HepG2 (cell line): ENCODE data around the gene CSE1L. TPM values are rescaled to one million over a fixed set of nuclear protein-coding genes. Genes with fewer than 3 reads are reported as not detected.

ENCODE experiments used
- ARNTL ChIP-seq: sonication (generic); formaldehyde crosslinking; IDR thresholded peaks from 2 replicates; pipeline ENCODE4 v1.4.0; 2020; ENCODE audit warnings: mild to moderate bottlenecking, missing genetic modification reagents
- KDM5B ChIP-seq: sonication (generic); formaldehyde crosslinking; IDR thresholded peaks from 2 replicates; pipeline ENCODE4 v1.4.0; 2020; ENCODE audit warnings: missing genetic modification reagents, mild to moderate bottlenecking, borderline replicate concordance
- MEIS2 ChIP-seq: sonication (generic); formaldehyde crosslinking; IDR thresholded peaks from 2 replicates; pipeline ENCODE4 v1.9.0; 2021; ENCODE audit warnings: mild to moderate bottlenecking, missing genetic modification reagents
- NFE2 ChIP-seq: sonication (generic); formaldehyde crosslinking; IDR thresholded peaks from 2 replicates; pipeline ENCODE4 v1.4.0; 2020; ENCODE audit warnings: missing genetic modification reagents
- PHB2 ChIP-seq: fragments of 450-650 bp; IDR thresholded peaks from 2 replicates; pipeline ENCODE4 v1.6.1; 2018; ENCODE audit not compliant: partially characterized antibody
- RBAK ChIP-seq: sonication (generic); formaldehyde crosslinking; IDR thresholded peaks from 2 replicates; pipeline ENCODE4 v1.5.1; 2020; ENCODE audit warnings: mild to moderate bottlenecking, missing genetic modification reagents
- RCOR2 ChIP-seq: IDR thresholded peaks from 2 replicates; pipeline ENCODE4 v1.6.1; 2016; ENCODE audit warnings: missing biosample characterization, missing genetic modification reagents
- ZMAT3 ChIP-seq: sonication (generic); formaldehyde crosslinking; conservative IDR thresholded peaks from 2 replicates; pipeline ENCODE4 v1.7.0; 2021; ENCODE audit warnings: missing genetic modification reagents
- ZMYM4 ChIP-seq: sonication (generic); formaldehyde crosslinking; IDR thresholded peaks from 2 replicates; pipeline ENCODE4 v1.8.1; 2023; ENCODE audit warnings: mild to moderate bottlenecking, missing genetic modification reagents
- ZNF768 ChIP-seq: sonication (generic); formaldehyde crosslinking; IDR thresholded peaks from 2 replicates; pipeline ENCODE4 v1.4.0; 2020; ENCODE audit warnings: missing genetic modification reagents
- ZNF772 ChIP-seq: sonication (generic); formaldehyde crosslinking; IDR thresholded peaks from 2 replicates; pipeline ENCODE4 v1.5.0; 2020; ENCODE audit warnings: mild to moderate bottlenecking, missing genetic modification reagents
- ZNF780A ChIP-seq: sonication (generic); formaldehyde crosslinking; IDR thresholded peaks from 2 replicates; pipeline ENCODE4 v1.8.0; 2022; ENCODE audit warnings: mild to moderate bottlenecking, missing genetic modification reagents, moderate library complexity
- ZNF83 ChIP-seq: sonication (generic); formaldehyde crosslinking; IDR thresholded peaks from 2 replicates; pipeline ENCODE4 v1.4.0; 2020; ENCODE audit warnings: missing genetic modification reagents, mild to moderate bottlenecking, borderline replicate concordance
- ZNF878 ChIP-seq: sonication (generic); formaldehyde crosslinking; IDR thresholded peaks from 2 replicates; pipeline ENCODE4 v1.8.1; 2023; ENCODE audit warnings: mild to moderate bottlenecking, missing genetic modification reagents, moderate library complexity
- ZSCAN21 ChIP-seq: sonication (generic); formaldehyde crosslinking; IDR thresholded peaks from 2 replicates; pipeline ENCODE4 v1.8.0; 2022; ENCODE audit warnings: mild to moderate bottlenecking, missing genetic modification reagents, moderate library complexity, borderline replicate concordance
- polyA plus RNA-seq, 8 experiments: library from polyadenylated mRNA; depleted of rRNA in 3 of 8; stranded (reverse) in 7 of 8; unstranded in 1 of 8; fragments of >200 nt; fragmentation: Illumina TruSeq in 4 of 8; extraction: Trizol in 4 of 8; gene quantifications; 2 replicates each; pipeline versions ENCODE4 v1.2.1 to v1.2.3, GENCODE V29; 2011 to 2016; ENCODE audit warnings: low read depth in 4 of 8, missing spikeins in 1 of 8, mixed read lengths in 1 of 8; ENCODE audit not compliant: insufficient read depth in 1 of 8
- total RNA-seq, 5 experiments: library from RNA; depleted of rRNA; stranded (reverse); fragments of >200 nt; fragmentation: Illumina TruSeq; extraction: Trizol; gene quantifications; 2 replicates each; pipeline ENCODE4 v1.2.3, GENCODE V29; 2016; ENCODE audit warnings: low read depth in 1 of 5
- TF ChIP-seq, protein P1 (sequence below): sonication (generic); formaldehyde crosslinking; IDR thresholded peaks from 2 replicates; pipeline ENCODE4 v1.5.0; 2020; ENCODE audit warnings: mild to moderate bottlenecking, missing genetic modification reagents, borderline replicate concordance
- TF ChIP-seq, protein P2 (sequence below): sonication (generic); formaldehyde crosslinking; conservative IDR thresholded peaks from 2 replicates; pipeline ENCODE4 v1.4.0; 2020; ENCODE audit warnings: missing genetic modification reagents
- TF ChIP-seq, protein P3 (sequence below), 2 experiments: sonication (generic) in 1 of 2; formaldehyde crosslinking in 1 of 2; IDR thresholded peaks; 2 replicates each; pipeline versions ENCODE4 v1.4.0 to v1.6.1; 2016 to 2020; ENCODE audit warnings: borderline replicate concordance in 1 of 2, low read depth in 1 of 2, mild to moderate bottlenecking in 1 of 2, missing genetic modification reagents in 1 of 2
- TF ChIP-seq, protein P4 (sequence below): sonication (generic); formaldehyde crosslinking; IDR thresholded peaks from 2 replicates; pipeline ENCODE4 v1.4.0; 2020; ENCODE audit warnings: missing genetic modification reagents

The CSE1L gene
- total and polyA plus RNA-seq, 2 of the 13 experiments (the other 11 are each of a cell fraction or from before 2014, with no cell fraction given): 56.9 to 258 TPM

DNA sequence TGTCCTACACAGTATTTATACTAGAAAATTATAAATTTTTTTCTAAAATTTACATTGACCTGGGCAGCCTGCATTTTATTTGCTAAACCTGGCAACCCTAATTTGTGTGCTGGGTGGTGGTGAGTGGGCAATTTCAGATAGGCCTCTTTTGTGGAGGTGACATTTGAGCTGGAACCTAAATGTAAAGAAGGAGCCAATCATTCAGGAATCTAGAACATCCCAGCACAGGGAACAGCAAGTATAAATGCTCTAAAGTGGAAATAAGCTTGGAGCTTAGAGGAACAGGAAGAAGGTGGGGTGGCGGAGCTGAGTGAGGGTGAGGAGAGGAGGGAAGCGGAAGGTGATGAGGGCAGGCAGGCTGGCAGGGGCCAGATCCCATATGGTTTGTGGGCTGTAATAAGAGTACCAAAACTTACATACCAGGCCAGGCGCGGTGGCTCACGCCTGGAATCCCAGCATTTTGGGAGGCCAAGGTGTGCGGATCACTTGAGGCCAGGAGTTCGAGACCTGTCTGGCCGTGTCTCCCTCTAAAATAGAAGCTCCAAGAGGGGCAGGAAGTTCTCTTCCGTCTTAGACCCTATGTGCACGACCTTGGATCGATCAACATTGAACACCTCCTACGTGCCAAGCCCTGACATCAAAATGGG is 549 bp upstream of the CSE1L start (continued):
- TF ChIP-seq, protein P1, sequence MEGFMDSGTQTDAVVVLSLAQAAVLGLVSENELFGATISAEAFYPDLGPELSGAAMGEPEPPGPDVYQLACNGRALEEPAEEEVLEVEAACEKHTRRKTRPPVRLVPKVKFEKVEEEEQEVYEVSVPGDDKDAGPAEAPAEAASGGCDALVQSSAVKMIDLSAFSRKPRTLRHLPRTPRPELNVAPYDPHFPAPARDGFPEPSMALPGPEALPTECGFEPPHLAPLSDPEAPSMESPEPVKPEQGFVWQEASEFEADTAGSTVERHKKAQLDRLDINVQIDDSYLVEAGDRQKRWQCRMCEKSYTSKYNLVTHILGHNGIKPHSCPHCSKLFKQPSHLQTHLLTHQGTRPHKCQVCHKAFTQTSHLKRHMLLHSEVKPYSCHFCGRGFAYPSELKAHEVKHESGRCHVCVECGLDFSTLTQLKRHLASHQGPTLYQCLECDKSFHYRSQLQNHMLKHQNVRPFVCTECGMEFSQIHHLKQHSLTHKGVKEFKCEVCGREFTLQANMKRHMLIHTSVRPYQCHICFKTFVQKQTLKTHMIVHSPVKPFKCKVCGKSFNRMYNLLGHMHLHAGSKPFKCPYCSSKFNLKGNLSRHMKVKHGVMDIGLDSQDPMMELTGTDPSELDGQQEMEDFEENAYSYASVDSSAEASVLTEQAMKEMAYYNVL (CRISPR knock-in tag): 0 out of 2 replicates have a peak, but pooled peaks have one; percentile 3
- TF ChIP-seq ZNF768 (CRISPR knock-in tag) (no peak), ZNF780A (CRISPR knock-in tag) (no peak), RCOR2 (CRISPR knock-in tag) (no peak; the same call in 1 of the 2 replicates), ARNTL (CRISPR knock-in tag) (0 out of 2 replicates have a peak, but pooled peaks have one; percentile 17), PHB2 (no peak), NFE2 (CRISPR knock-in tag) (no peak), RBAK (CRISPR knock-in tag) (no peak), ZNF878 (CRISPR knock-in tag) (0 out of 2 replicates have a peak, but pooled peaks have one; percentile 44), ZMAT3 (CRISPR knock-in tag) (peak; percentile 62; the same call in 1 of the 2 replicates), MEIS2 (CRISPR knock-in tag) (peak; percentile 40; the same call in 1 of the 2 replicates), KDM5B (CRISPR knock-in tag) (no peak), ZSCAN21 (no peak), ZMYM4 (0 out of 2 replicates have a peak, but pooled peaks have one; percentile 33), ZNF83 (CRISPR knock-in tag) (no peak), ZNF772 (CRISPR knock-in tag) (no peak)
- TF ChIP-seq, protein P2, sequence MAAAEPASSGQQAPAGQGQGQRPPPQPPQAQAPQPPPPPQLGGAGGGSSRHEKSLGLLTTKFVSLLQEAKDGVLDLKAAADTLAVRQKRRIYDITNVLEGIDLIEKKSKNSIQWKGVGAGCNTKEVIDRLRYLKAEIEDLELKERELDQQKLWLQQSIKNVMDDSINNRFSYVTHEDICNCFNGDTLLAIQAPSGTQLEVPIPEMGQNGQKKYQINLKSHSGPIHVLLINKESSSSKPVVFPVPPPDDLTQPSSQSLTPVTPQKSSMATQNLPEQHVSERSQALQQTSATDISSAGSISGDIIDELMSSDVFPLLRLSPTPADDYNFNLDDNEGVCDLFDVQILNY: no peak
- TF ChIP-seq, protein P3, sequence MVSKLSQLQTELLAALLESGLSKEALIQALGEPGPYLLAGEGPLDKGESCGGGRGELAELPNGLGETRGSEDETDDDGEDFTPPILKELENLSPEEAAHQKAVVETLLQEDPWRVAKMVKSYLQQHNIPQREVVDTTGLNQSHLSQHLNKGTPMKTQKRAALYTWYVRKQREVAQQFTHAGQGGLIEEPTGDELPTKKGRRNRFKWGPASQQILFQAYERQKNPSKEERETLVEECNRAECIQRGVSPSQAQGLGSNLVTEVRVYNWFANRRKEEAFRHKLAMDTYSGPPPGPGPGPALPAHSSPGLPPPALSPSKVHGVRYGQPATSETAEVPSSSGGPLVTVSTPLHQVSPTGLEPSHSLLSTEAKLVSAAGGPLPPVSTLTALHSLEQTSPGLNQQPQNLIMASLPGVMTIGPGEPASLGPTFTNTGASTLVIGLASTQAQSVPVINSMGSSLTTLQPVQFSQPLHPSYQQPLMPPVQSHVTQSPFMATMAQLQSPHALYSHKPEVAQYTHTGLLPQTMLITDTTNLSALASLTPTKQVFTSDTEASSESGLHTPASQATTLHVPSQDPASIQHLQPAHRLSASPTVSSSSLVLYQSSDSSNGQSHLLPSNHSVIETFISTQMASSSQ (IDR thresholded peaks at IDR 0.05; ENCODE audit: low read depth): no peak
- TF ChIP-seq, protein P3 (CRISPR knock-in tag; IDR thresholded peaks at IDR 0.05; ENCODE audit: borderline replicate concordance): 0 out of 2 replicates have a peak, but pooled peaks have one; percentile 58
- TF ChIP-seq, protein P4, sequence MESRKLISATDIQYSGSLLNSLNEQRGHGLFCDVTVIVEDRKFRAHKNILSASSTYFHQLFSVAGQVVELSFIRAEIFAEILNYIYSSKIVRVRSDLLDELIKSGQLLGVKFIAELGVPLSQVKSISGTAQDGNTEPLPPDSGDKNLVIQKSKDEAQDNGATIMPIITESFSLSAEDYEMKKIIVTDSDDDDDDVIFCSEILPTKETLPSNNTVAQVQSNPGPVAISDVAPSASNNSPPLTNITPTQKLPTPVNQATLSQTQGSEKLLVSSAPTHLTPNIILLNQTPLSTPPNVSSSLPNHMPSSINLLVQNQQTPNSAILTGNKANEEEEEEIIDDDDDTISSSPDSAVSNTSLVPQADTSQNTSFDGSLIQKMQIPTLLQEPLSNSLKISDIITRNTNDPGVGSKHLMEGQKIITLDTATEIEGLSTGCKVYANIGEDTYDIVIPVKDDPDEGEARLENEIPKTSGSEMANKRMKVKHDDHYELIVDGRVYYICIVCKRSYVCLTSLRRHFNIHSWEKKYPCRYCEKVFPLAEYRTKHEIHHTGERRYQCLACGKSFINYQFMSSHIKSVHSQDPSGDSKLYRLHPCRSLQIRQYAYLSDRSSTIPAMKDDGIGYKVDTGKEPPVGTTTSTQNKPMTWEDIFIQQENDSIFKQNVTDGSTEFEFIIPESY (CRISPR knock-in tag): 0 out of 2 replicates have a peak, but pooled peaks have one; percentile 29
